ENCODE results near the gene MFSD2A. TPM values are rescaled to one million over a fixed set of nuclear protein-coding genes. Genes with fewer than 3 reads are reported as not detected.

Gene MFSD2A
- total and polyA plus RNA-seq, 10 of the 15 experiments (the other 5 are each of a cell fraction or from before 2014, with no cell fraction given) = 0.84 to 30.1 (median 15.2) TPM

- CTCF ChIA-PET = no interaction called here
- no peak for ATAC-seq
These were observed 56.3 kb downstream of the MFSD2A start for GRCh38 chr1:40011198-40011597.

DNA sequence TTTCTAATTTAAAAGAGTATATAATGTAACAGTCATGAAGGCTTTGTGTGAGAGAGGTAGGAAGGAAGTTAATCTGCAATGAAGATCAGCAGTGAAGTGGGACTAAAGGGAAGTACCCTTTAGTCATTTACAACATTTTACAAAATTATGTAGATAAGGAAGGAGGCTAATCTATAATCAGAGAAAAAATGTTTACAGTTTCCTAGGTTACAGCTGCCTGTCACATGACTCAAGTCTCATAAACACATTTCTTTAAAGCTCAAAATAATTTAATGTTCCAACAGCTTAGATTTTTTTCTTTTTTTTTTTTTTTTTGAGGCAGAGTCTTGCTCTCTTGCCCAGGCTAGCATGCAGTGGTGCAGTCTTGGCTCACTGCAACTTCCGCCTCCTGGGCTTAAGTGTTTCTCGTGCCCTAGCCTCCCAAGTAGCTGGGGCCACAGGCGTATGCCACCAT, 59.3 kb downstream of the MFSD2A start:
- Histone ChIP-seq H3K27me3 (replicated peaks in 1 of 2; ENCODE audit: control insufficient read depth in 2 of 2, insufficient read depth in 2 of 2, low read length in 1 of 2) (no peaks in the 10 kb centered on the region), H2AFZ (ENCODE audit: control insufficient read depth, low read depth, low read length) (no peak overlapping the region), H3K79me2 (ENCODE audit: control insufficient read depth, insufficient read depth, low read length) (no peaks in the 10 kb centered on the region), H3K27ac (ENCODE audit: control insufficient read depth, insufficient read depth) (no peak overlapping the region), H3K4me3 (no peak overlapping the region), H3K36me3 (ENCODE audit: control insufficient read depth in 2 of 2, insufficient read depth in 2 of 2, low read length in 1 of 2) (no peaks in the 10 kb centered on the region), H3K4me2 (ENCODE audit: control insufficient read depth, insufficient read depth) (no peak overlapping the region), H3K4me1 (ENCODE audit: control insufficient read depth, insufficient read depth, low read length) (no peaks in the 10 kb centered on the region), H3K9me3 (replicated peaks; ENCODE audit: control insufficient read depth, insufficient read depth, low read length) (no peaks in the 10 kb centered on the region; the same call in 2 of the 3 replicates), H3K9ac (ENCODE audit: control insufficient read depth, insufficient read depth, low read length) (no peak overlapping the region), H4K20me1 (ENCODE audit: control insufficient read depth, insufficient read depth) (no peaks in the 10 kb centered on the region)
- DNase-seq (ENCODE audit: low read depth, low spot score) (no peak), ATAC-seq (peak; percentile 66), FAIRE-seq (no peak)
- ChIA-PET SMC1A (ENCODE audit: uncharacterized antibody, unreplicated experiment) (interaction anchor here (0.7 to 1.8 kb wide), 6 partner anchors 15 to 196 kb away, joined by 3 to 5 read pairs (median 4); no protein-coding TSS in a partner anchor), CTCF (interaction anchor here (1.2 to 3.8 kb wide), 4 partner anchors 18 to 102 kb away, joined by 3 to 30 read pairs (median 10); no protein-coding TSS in a partner anchor), POLR2A (interaction anchor here (0.6 to 0.7 kb wide), 3 partner anchors 18 to 89 kb away, joined by 3 read pairs; no protein-coding TSS in a partner anchor), RAD21 (ENCODE audit: unreplicated experiment) (interaction anchor here (0.6 to 1.7 kb wide), 8 partner anchors 11 to 327 kb away, joined by 3 to 6 read pairs (median 4); no protein-coding TSS in a partner anchor)
- in situ Hi-C loops (cut with MboI) = no loop called here
- TF ChIP-seq RAD51 (IDR thresholded peaks at IDR 0.05) = peak; percentile 73; the same call in 1 of the 2 replicates
- TF ChIP-seq, protein P1, sequence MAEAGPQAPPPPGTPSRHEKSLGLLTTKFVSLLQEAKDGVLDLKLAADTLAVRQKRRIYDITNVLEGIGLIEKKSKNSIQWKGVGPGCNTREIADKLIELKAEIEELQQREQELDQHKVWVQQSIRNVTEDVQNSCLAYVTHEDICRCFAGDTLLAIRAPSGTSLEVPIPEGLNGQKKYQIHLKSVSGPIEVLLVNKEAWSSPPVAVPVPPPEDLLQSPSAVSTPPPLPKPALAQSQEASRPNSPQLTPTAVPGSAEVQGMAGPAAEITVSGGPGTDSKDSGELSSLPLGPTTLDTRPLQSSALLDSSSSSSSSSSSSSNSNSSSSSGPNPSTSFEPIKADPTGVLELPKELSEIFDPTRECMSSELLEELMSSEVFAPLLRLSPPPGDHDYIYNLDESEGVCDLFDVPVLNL (IDR thresholded peaks at IDR 0.05; ENCODE audit: low read depth, low read length) = no peak
- 4% methylated on average over 3 of the region's 3 CpGs for WGBS (ENCODE audit: insufficient coverage, insufficient replicate concordance, low lambda C conversion rate, missing lambda C conversion rate)
- BruUV-seq (replicated peaks) = no TSS peak
- intact Hi-C loops (cut with micrococcal nuclease; ENCODE audit: unreplicated experiment) = no loop called here

More at GRCh38 chr1:40011198-40011597, 56.3 kb downstream of the MFSD2A start:
- no peaks in the 10 kb centered on the region for H3K79me2 ChIP-seq (ENCODE audit: control insufficient read depth, insufficient read depth, low read length)
- ChIA-PET RAD21 (ENCODE audit: unreplicated experiment) (no interaction called here), POLR2A (no interaction called here), SMC1A (ENCODE audit: uncharacterized antibody, unreplicated experiment) (no interaction called here)
- no peak overlapping the region for H2AFZ ChIP-seq (ENCODE audit: control insufficient read depth, low read depth, low read length)
- H3K4me1 ChIP-seq (ENCODE audit: control insufficient read depth, insufficient read depth, low read length) = no peaks in the 10 kb centered on the region
- no peak for FAIRE-seq
- no TSS peak for BruUV-seq (replicated peaks)
- intact Hi-C loops (cut with micrococcal nuclease; ENCODE audit: unreplicated experiment) (no loop called here), in situ Hi-C loops (cut with MboI) (no loop called here)
- H3K27ac ChIP-seq (ENCODE audit: control insufficient read depth, insufficient read depth) = no peak overlapping the region
- TF ChIP-seq HDGF (IDR thresholded peaks at IDR 0.05) = no peak
- no peak for TF ChIP-seq IKZF2 (IDR thresholded peaks at IDR 0.05)
- DNase-seq (ENCODE audit: low read depth, low spot score) = no peak
- no peaks in the 10 kb centered on the region for H3K27me3 ChIP-seq (replicated peaks in 1 of 2; ENCODE audit: control insufficient read depth in 2 of 2, insufficient read depth in 2 of 2, low read length in 1 of 2)
- WGBS (ENCODE audit: insufficient coverage, insufficient replicate concordance, low lambda C conversion rate, missing lambda C conversion rate) = 83% methylated on average over 3 of the region's 3 CpGs
- no peak overlapping the region for H3K4me2 ChIP-seq (ENCODE audit: control insufficient read depth, insufficient read depth)
- H4K20me1 ChIP-seq (ENCODE audit: control insufficient read depth, insufficient read depth) = no peaks in the 10 kb centered on the region
- no peak overlapping the region for H3K4me3 ChIP-seq
- no peak overlapping the region for H3K9ac ChIP-seq (ENCODE audit: control insufficient read depth, insufficient read depth, low read length)
- H3K36me3 ChIP-seq (ENCODE audit: control insufficient read depth in 2 of 2, insufficient read depth in 2 of 2, low read length in 1 of 2) = no peaks in the 10 kb centered on the region
- peaks cover 4% of the 10 kb centered on the region for H3K9me3 ChIP-seq (replicated peaks; ENCODE audit: control insufficient read depth, insufficient read depth, low read length)

Measured in GM12878 (cell line).